ENCODE measurements around the gene FRAS1. TPM values are rescaled to one million over a fixed set of nuclear protein-coding genes. Genes with fewer than 3 reads are reported as not detected.

Gene FRAS1
- total RNA-seq, 4 donors from 2014 or later, result 3.2 to 4.1 (median 3.4) TPM

DNA sequence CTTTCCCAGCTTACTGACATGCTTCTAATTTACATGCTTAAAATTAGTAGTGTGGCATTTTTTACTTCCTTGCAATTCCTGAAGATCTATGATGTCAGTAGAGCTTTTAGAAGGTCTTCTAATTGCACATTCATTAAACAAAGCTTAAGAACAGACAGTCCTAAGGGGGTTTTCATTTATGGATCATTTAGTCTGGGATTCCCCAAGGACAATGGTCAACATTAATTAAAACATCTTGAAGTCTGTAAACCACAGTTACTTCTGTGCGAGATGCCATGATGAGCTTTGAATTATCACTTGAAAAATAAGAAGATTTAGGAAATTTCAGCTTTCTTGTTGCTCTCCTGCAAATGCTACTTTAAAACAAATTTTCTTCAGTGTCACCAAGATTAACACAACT lies 514.7 kb downstream of the FRAS1 start:
- Histone ChIP-seq H3K4me1 (peaks cover 0 to 6% (median 0%) of the 10 kb centered on the region in 4 donors), H3K27me3 (no peaks in the 10 kb centered on the region), H3K4me3 (no peak overlapping the region), H3K36me3 (no peaks in the 10 kb centered on the region), H3K9me3 (no peaks in the 10 kb centered on the region), H3K27ac (no peak overlapping the region)
- no peak for DNase-seq
- TF ChIP-seq POLR2A (IDR thresholded peaks at IDR 0.05), result no peak
- TF ChIP-seq, protein P1, sequence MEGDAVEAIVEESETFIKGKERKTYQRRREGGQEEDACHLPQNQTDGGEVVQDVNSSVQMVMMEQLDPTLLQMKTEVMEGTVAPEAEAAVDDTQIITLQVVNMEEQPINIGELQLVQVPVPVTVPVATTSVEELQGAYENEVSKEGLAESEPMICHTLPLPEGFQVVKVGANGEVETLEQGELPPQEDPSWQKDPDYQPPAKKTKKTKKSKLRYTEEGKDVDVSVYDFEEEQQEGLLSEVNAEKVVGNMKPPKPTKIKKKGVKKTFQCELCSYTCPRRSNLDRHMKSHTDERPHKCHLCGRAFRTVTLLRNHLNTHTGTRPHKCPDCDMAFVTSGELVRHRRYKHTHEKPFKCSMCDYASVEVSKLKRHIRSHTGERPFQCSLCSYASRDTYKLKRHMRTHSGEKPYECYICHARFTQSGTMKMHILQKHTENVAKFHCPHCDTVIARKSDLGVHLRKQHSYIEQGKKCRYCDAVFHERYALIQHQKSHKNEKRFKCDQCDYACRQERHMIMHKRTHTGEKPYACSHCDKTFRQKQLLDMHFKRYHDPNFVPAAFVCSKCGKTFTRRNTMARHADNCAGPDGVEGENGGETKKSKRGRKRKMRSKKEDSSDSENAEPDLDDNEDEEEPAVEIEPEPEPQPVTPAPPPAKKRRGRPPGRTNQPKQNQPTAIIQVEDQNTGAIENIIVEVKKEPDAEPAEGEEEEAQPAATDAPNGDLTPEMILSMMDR (IDR thresholded peaks at IDR 0.05), result no peak

DNA sequence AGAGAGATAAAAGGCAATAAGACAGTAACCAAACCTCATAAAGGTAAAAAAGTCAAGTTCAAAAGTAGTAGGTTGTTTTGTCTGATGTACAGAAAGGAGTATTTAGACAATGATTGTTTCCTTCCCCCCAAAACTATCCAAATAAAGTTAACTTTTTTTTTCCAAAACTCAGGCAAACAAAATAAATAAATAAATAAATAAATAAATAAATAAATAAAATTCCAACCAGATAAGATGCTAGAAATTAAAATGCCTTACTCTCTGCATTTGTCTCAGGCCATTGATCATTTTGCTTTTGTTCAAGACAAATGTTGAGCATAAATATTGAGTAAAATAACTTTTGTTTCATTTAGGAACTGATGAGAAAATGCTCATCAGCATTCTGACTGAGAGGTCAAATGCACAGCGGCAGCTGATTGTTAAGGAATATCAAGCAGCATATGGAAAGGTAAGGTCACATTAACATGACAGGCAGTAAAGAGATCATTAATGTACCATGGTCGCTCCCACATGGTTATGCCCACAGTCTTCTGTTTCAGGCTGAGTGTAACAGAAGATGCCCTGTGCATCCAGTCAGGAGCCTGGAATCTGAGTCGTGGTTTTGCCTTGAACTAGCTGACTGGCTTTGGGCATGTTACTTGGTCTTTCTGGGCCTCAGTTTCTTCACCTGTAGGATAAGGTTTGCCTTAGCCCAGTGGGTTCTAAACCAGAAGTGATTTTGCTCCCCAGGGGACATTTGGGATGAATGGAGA lies 521.7 kb downstream of the FRAS1 start:
- DNase-seq, result no peak
- TF ChIP-seq, protein P1 (IDR thresholded peaks at IDR 0.05), result no peak
- no peak for TF ChIP-seq POLR2A (IDR thresholded peaks at IDR 0.05)
- Histone ChIP-seq H3K4me1 (no peaks in the 10 kb centered on the region), H3K27me3 (no peaks in the 10 kb centered on the region), H3K27ac (no peak overlapping the region), H3K4me3 (no peak overlapping the region), H3K9me3 (no peaks in the 10 kb centered on the region), H3K36me3 (no peaks in the 10 kb centered on the region)

GRCh38 chr4:78581618-78582017 lies 524.5 kb downstream of the FRAS1 start:
- Histone ChIP-seq H3K4me1 (no peaks in the 10 kb centered on the region), H3K9me3 (no peaks in the 10 kb centered on the region), H3K27ac (no peak overlapping the region), H3K36me3 (no peaks in the 10 kb centered on the region), H3K4me3 (no peak overlapping the region), H3K27me3 (no peaks in the 10 kb centered on the region)
- no peak for TF ChIP-seq POLR2A (IDR thresholded peaks at IDR 0.05)
- DNase-seq, result no peak

GRCh38 chr4:78584863-78585547 lies 527.9 kb downstream of the FRAS1 start:
- TF ChIP-seq, protein P1 (IDR thresholded peaks at IDR 0.05), result peak in 1 of 6 experiments; percentile 14
- no peak for TF ChIP-seq POLR2A (IDR thresholded peaks at IDR 0.05)
- H3K27ac ChIP-seq, result peak overlapping the region in 2 of 4 donors; percentile 19 to 43
- H3K4me1 ChIP-seq, result no peaks in the 10 kb centered on the region
- DNase-seq, result peak in 2 of 3 donors; percentile 50 to 62
- no peaks in the 10 kb centered on the region for H3K36me3 ChIP-seq
- no peaks in the 10 kb centered on the region for H3K9me3 ChIP-seq
- no peaks in the 10 kb centered on the region for H3K27me3 ChIP-seq
- no peak overlapping the region for H3K4me3 ChIP-seq

- DNase-seq, result no peak
- TF ChIP-seq, protein P1 (IDR thresholded peaks at IDR 0.05), result no peak
- no peaks in the 10 kb centered on the region for H3K9me3 ChIP-seq
- no peak overlapping the region for H3K4me3 ChIP-seq
- H3K27me3 ChIP-seq, result no peaks in the 10 kb centered on the region
- H3K36me3 ChIP-seq, result no peaks in the 10 kb centered on the region
- H3K4me1 ChIP-seq, result no peaks in the 10 kb centered on the region
- peak overlapping the region in 1 of 4 donors; percentile 19 for H3K27ac ChIP-seq
Measured at GRCh38 chr4:78585633-78586032, 528.5 kb downstream of the FRAS1 start.

DNA sequence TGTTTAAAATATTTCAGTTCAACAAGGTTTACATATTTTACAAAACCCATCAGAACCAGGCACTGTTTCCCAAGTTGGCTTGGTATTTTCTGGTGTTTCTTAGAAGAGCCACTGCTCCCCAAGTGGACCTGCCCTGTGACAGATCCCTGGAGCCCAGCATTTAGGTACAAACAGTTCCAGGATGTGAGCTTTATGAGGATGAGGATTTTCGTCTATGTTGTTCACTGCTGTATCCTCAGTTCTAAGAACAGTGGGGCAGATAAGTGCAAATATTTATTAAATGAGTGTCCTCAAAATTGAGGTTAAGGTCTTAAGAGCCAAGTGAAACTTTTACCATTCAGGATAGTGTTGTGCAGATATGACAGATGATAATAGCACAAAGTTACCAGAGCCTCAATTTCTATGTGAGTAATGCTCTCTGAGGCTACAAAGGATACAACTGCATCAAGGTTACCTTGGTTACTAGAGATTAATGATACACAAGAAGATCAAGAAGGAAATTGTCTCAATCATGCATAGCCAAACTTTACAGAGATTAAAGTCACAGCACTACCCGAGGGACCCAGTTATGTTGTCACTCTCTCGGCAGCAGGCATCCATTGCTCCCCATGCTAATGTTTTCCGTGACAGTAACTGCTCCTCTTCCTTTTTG lies 531.9 kb downstream of the FRAS1 start:
- no peaks in the 10 kb centered on the region for H3K36me3 ChIP-seq
- H3K4me1 ChIP-seq, result peaks cover 0 to 3% (median 0%) of the 10 kb centered on the region in 4 donors
- no peaks in the 10 kb centered on the region for H3K27me3 ChIP-seq
- H3K9me3 ChIP-seq, result no peaks in the 10 kb centered on the region
- DNase-seq, result no peak
- no peak for TF ChIP-seq POLR2A (IDR thresholded peaks at IDR 0.05)
- TF ChIP-seq, protein P1 (IDR thresholded peaks at IDR 0.05), result no peak
- H3K27ac ChIP-seq, result no peak overlapping the region
- H3K4me3 ChIP-seq, result no peak overlapping the region

All from Peyer's patch (tissue), 4 donors.